ENCODE results near the gene DUS1L.

DUS1L gene

DNA sequence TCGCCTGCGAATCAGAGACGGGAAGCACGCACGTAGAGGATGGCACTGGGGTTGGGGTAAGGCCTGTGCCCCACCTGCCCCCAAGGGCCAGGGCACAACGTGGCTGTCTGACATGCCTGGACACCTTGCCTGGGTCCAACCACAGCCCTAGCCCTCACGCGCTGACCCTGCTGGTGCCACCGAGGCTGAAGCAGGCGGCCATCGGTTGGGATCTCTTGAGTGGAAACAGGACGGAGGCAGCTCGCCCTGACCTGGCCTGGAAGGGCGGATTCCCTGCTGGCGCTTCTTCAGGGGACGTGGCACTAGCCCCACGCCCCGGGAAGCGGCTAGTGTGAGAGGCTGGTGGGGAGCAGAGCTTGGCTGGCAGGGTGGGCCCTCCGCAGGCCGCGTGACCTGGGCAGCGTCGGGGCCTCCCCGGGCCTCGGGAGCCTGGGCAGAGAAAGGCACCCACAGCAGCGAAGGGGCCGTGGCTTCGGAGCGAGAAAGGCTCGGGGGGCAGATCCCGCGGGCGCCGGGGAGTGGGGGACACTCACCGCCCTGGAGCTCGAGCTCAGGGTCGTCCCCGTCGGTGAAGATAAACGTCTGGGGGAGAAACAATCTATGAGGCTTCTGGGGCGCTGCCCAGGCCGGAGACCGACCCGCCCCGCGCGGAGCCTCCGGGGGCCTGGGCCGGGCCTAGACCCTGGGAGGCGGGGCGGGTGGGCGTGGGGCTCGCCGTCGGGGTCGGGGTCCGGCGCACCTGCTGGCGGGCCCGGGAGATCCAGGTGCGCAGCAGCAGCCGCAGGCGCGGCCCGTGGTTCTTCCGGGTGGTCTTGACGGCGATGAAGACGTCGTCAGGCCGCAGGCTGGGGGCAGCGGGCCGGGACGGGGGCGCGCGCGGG lies 14.6 kb downstream of the DUS1L start:
- peak overlapping the region; percentile 49 for H3K27ac ChIP-seq (ENCODE audit: poor library complexity, severe bottlenecking)
- no peaks in the 10 kb centered on the region for H3K9me3 ChIP-seq (ENCODE audit: severe bottlenecking)
- peaks cover 5% of the 10 kb centered on the region for H3K4me1 ChIP-seq (ENCODE audit: insufficient read depth, poor library complexity, severe bottlenecking)
- DNase-seq (ENCODE audit: low spot score) = no peak
- no peak for TF ChIP-seq CTCF (IDR thresholded peaks at IDR 0.05; ENCODE audit: poor library complexity, severe bottlenecking)
- peaks cover 65% of the 10 kb centered on the region for H3K36me3 ChIP-seq (ENCODE audit: low read depth)
- no peaks in the 10 kb centered on the region for H3K27me3 ChIP-seq (ENCODE audit: insufficient read depth, poor library complexity, severe bottlenecking)
- no peak for ATAC-seq (ENCODE audit: low read depth)
- H3K4me3 ChIP-seq (ENCODE audit: severe bottlenecking) = peak overlapping the region; percentile 99

GRCh38 chr17:82050152-82050760 lies 15.3 kb downstream of the DUS1L start:
- ATAC-seq (ENCODE audit: low read depth) (no peak), DNase-seq (ENCODE audit: low spot score) (no peak)
- H3K4me1 ChIP-seq (ENCODE audit: insufficient read depth, poor library complexity, severe bottlenecking) = peaks cover 5% of the 10 kb centered on the region
- peak overlapping the region; percentile 49 for H3K27ac ChIP-seq (ENCODE audit: poor library complexity, severe bottlenecking)
- H3K9me3 ChIP-seq (ENCODE audit: severe bottlenecking) = no peaks in the 10 kb centered on the region
- no peak for TF ChIP-seq CTCF (IDR thresholded peaks at IDR 0.05; ENCODE audit: poor library complexity, severe bottlenecking)
- peaks cover 62% of the 10 kb centered on the region for H3K36me3 ChIP-seq (ENCODE audit: low read depth)
- H3K4me3 ChIP-seq (ENCODE audit: severe bottlenecking) = peak overlapping the region; percentile 99
- no peaks in the 10 kb centered on the region for H3K27me3 ChIP-seq (ENCODE audit: insufficient read depth, poor library complexity, severe bottlenecking)

DNA sequence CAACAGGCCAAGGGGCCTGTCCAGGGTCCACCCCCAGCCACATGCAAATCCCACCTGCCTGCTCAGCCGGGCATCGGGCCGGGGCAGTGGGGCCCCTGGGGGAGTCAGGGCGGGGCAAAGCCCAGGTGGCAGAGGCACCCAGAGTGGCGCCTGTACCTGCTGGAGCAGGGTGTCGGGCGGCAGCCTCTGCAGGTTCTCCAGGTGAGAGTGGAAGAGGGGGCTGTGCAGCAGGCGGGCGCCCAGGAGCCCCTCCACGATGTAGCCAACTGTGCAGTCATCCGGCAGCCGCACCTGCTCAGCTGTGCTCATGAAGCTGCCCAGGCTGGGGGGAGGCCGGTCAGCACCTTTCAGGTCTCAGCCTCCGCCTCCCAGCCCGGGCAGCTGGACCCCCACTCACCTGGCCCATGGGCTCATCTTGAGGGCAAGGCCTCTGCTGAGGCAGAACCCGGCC lies 16.1 kb downstream of the DUS1L start:
- H3K4me3 ChIP-seq (ENCODE audit: severe bottlenecking) = no peak overlapping the region
- H3K4me1 ChIP-seq (ENCODE audit: insufficient read depth, poor library complexity, severe bottlenecking) = peaks cover 5% of the 10 kb centered on the region
- TF ChIP-seq CTCF (IDR thresholded peaks at IDR 0.05; ENCODE audit: poor library complexity, severe bottlenecking) = no peak
- DNase-seq (ENCODE audit: low spot score) (no peak), ATAC-seq (ENCODE audit: low read depth) (no peak)
- H3K9me3 ChIP-seq (ENCODE audit: severe bottlenecking) = no peaks in the 10 kb centered on the region
- H3K36me3 ChIP-seq (ENCODE audit: low read depth) = peaks cover 54% of the 10 kb centered on the region
- no peak overlapping the region for H3K27ac ChIP-seq (ENCODE audit: poor library complexity, severe bottlenecking)
- H3K27me3 ChIP-seq (ENCODE audit: insufficient read depth, poor library complexity, severe bottlenecking) = no peaks in the 10 kb centered on the region

GRCh38 chr17:82049106-82049505 lies 16.5 kb downstream of the DUS1L start:
- ATAC-seq (ENCODE audit: low read depth) = no peak

More at GRCh38 chr17:82049106-82049505, 16.5 kb downstream of the DUS1L start:
- H3K27me3 ChIP-seq (ENCODE audit: insufficient read depth, poor library complexity, severe bottlenecking) = no peaks in the 10 kb centered on the region
- no peak overlapping the region for H3K27ac ChIP-seq (ENCODE audit: poor library complexity, severe bottlenecking)
- H3K4me3 ChIP-seq (ENCODE audit: severe bottlenecking) = no peak overlapping the region
- peaks cover 5% of the 10 kb centered on the region for H3K4me1 ChIP-seq (ENCODE audit: insufficient read depth, poor library complexity, severe bottlenecking)
- peaks cover 50% of the 10 kb centered on the region for H3K36me3 ChIP-seq (ENCODE audit: low read depth)
- DNase-seq (ENCODE audit: low spot score) = no peak
- no peaks in the 10 kb centered on the region for H3K9me3 ChIP-seq (ENCODE audit: severe bottlenecking)
- no peak for TF ChIP-seq CTCF (IDR thresholded peaks at IDR 0.05; ENCODE audit: poor library complexity, severe bottlenecking)
